ENCODE data around the gene TMSB15A. TPM values are rescaled to one million over a fixed set of nuclear protein-coding genes. Genes with fewer than 3 reads are reported as not detected.
"Not testable (repeated sequence)": the region's sequence is repeated elsewhere in the genome, so short reads cannot be mapped to it uniquely, and the experiment has no call there.

Gene TMSB15A
- total RNA-seq, 2 donors from 2014 or later, result 30.6 to 88.4 TPM

DNA sequence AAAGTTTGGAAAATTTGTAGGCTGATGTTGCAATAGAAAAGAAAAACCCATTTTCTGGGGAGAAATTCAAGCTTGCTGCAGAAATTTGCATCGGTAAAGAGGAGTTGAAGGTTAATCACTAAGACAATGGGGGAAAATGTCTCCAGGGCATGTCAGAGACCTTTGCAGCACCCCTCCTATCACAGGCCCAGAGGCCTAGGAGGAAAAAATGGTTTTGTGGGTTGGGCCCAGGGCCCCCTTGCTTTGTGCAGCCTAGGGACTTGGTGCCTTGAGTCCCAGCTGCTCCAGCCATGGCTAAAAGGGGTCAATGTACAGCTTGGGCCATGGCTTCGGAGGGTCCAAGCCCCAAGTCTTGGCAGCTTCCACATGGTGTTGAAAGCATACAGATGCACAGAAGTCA lies 17.8 kb downstream of the TMSB15A start:
- Mint-ChIP-seq H3K27me3 (ENCODE audit: insufficient read depth) (no peaks in the 10 kb centered on the region), H3K4me3 (no peak overlapping the region), H3K36me3 (ENCODE audit: low read depth) (peaks cover 1% of the 10 kb centered on the region)

DNA sequence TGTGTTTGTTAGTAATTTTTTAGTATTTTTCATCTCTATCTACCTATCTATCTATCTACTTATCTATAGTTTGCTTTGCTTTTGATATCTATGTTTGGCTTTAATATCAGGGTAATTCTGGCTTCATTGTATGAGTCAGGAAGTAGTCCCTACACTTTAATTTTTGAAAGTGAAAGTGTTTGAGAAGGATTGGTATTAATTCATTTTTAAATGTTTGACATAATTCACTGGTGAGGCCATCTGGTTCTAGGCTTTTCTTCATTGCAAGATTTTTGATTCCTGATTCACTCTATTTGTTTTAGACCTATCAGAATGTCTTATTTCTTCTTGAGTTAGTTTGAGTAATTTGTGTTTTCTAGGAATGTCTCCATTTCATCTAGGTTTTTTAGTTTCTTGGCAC lies 24.8 kb downstream of the TMSB15A start:
- Histone ChIP-seq H3K27ac (ENCODE audit: low read depth, low read length) (no peak overlapping the region), H3K4me1 (ENCODE audit: control insufficient read depth, insufficient read depth, low read length) (no peaks in the 10 kb centered on the region), H3K36me3 (ENCODE audit: control insufficient read depth, insufficient read depth, low read length) (no peaks in the 10 kb centered on the region), H3K4me3 (ENCODE audit: low read length) (no peak overlapping the region), H3K9ac (ENCODE audit: extremely low read depth, low read length, poor library complexity, severe bottlenecking) (no peak overlapping the region), H3K27me3 (ENCODE audit: control insufficient read depth, insufficient read depth, low read length, poor library complexity, severe bottlenecking) (no peaks in the 10 kb centered on the region), H3K9me3 (ENCODE audit: control insufficient read depth, low read length) (peaks cover 4% of the 10 kb centered on the region)
- no peak for DNase-seq
- H3K36me3 Mint-ChIP-seq (ENCODE audit: low read depth), result no peaks in the 10 kb centered on the region
- TF ChIP-seq, protein P1, sequence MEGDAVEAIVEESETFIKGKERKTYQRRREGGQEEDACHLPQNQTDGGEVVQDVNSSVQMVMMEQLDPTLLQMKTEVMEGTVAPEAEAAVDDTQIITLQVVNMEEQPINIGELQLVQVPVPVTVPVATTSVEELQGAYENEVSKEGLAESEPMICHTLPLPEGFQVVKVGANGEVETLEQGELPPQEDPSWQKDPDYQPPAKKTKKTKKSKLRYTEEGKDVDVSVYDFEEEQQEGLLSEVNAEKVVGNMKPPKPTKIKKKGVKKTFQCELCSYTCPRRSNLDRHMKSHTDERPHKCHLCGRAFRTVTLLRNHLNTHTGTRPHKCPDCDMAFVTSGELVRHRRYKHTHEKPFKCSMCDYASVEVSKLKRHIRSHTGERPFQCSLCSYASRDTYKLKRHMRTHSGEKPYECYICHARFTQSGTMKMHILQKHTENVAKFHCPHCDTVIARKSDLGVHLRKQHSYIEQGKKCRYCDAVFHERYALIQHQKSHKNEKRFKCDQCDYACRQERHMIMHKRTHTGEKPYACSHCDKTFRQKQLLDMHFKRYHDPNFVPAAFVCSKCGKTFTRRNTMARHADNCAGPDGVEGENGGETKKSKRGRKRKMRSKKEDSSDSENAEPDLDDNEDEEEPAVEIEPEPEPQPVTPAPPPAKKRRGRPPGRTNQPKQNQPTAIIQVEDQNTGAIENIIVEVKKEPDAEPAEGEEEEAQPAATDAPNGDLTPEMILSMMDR (conservative IDR thresholded peaks at IDR 0.05), result no peak
- H3K4me1 Mint-ChIP-seq, result no peaks in the 10 kb centered on the region
- no peak overlapping the region for H3K27ac Mint-ChIP-seq
- H3K27me3 Mint-ChIP-seq (ENCODE audit: insufficient read depth), result no peaks in the 10 kb centered on the region
- no peak overlapping the region for H3K4me3 Mint-ChIP-seq
- H3K9me3 Mint-ChIP-seq, result peaks cover 30% of the 10 kb centered on the region

More for the DNA sequence above, 17.8 kb downstream of the TMSB15A start:
- H3K27me3 ChIP-seq (ENCODE audit: control insufficient read depth, insufficient read depth, low read length, poor library complexity, severe bottlenecking), result no peaks in the 10 kb centered on the region
- Mint-ChIP-seq H3K9me3 (peaks cover 65% of the 10 kb centered on the region), H3K27ac (no peak overlapping the region), H3K4me1 (no peaks in the 10 kb centered on the region)
- no peak overlapping the region for H3K9ac ChIP-seq (ENCODE audit: extremely low read depth, low read length, poor library complexity, severe bottlenecking)
- H3K36me3 ChIP-seq (ENCODE audit: control insufficient read depth, insufficient read depth, low read length), result no peaks in the 10 kb centered on the region
- TF ChIP-seq, protein P1 (conservative IDR thresholded peaks at IDR 0.05), result no peak
- no peak overlapping the region for H3K4me3 ChIP-seq (ENCODE audit: low read length)
- 91% methylated on average over 2 of the region's 2 CpGs; no CpG with 5 or more reads in 1 of the 2 experiments for WGBS, 2 experiments (ENCODE audit: insufficient coverage in 1 of 2, insufficient read length in 1 of 2)
- H3K9me3 ChIP-seq (ENCODE audit: control insufficient read depth, low read length), result peaks cover 7% of the 10 kb centered on the region
- H3K27ac ChIP-seq (ENCODE audit: low read depth, low read length), result no peak overlapping the region
- no peaks in the 10 kb centered on the region for H3K4me1 ChIP-seq (ENCODE audit: control insufficient read depth, insufficient read depth, low read length)
- DNase-seq, result no peak

GRCh38 chrX:102478765-102479164 lies 37.8 kb downstream of the TMSB15A start:
- H3K27me3 Mint-ChIP-seq (ENCODE audit: insufficient read depth); H3K27ac ChIP-seq (ENCODE audit: low read depth, low read length); DNase-seq; H3K4me3 ChIP-seq (ENCODE audit: low read length); H3K9me3 ChIP-seq (ENCODE audit: control insufficient read depth, low read length); H3K36me3 ChIP-seq (ENCODE audit: control insufficient read depth, insufficient read depth, low read length); H3K27me3 ChIP-seq (ENCODE audit: control insufficient read depth, insufficient read depth, low read length, poor library complexity, severe bottlenecking); H3K36me3 Mint-ChIP-seq (ENCODE audit: low read depth); H3K4me3 Mint-ChIP-seq; H3K9me3 Mint-ChIP-seq; H3K4me1 Mint-ChIP-seq; H3K27ac Mint-ChIP-seq; H3K9ac ChIP-seq (ENCODE audit: extremely low read depth, low read length, poor library complexity, severe bottlenecking); H3K4me1 ChIP-seq (ENCODE audit: control insufficient read depth, insufficient read depth, low read length): not testable (repeated sequence)
- no CpG with 5 or more reads among the region's 5 CpGs for WGBS, 2 experiments (ENCODE audit: insufficient coverage in 1 of 2, insufficient read length in 1 of 2)

- WGBS, 2 experiments (ENCODE audit: insufficient coverage in 1 of 2, insufficient read length in 1 of 2), result 83% methylated on average over 3 of the region's 17 CpGs; no CpG with 5 or more reads in 1 of the 2 experiments
- not testable (repeated sequence) for H3K9me3 Mint-ChIP-seq; H3K4me1 ChIP-seq (ENCODE audit: control insufficient read depth, insufficient read depth, low read length); H3K4me3 Mint-ChIP-seq; H3K9ac ChIP-seq (ENCODE audit: extremely low read depth, low read length, poor library complexity, severe bottlenecking); H3K27ac ChIP-seq (ENCODE audit: low read depth, low read length); H3K27me3 Mint-ChIP-seq (ENCODE audit: insufficient read depth); DNase-seq; H3K4me3 ChIP-seq (ENCODE audit: low read length); H3K9me3 ChIP-seq (ENCODE audit: control insufficient read depth, low read length); H3K27ac Mint-ChIP-seq; H3K27me3 ChIP-seq (ENCODE audit: control insufficient read depth, insufficient read depth, low read length, poor library complexity, severe bottlenecking); H3K4me1 Mint-ChIP-seq; H3K36me3 ChIP-seq (ENCODE audit: control insufficient read depth, insufficient read depth, low read length); H3K36me3 Mint-ChIP-seq (ENCODE audit: low read depth)
Measured at GRCh38 chrX:102471762-102472220, 44.7 kb downstream of the TMSB15A start, which contains the start of gene TCP11X2. TCP11X2 (minus strand) TSS chrX:102471812.

- no CpG with 5 or more reads among the region's 3 CpGs for WGBS, 2 experiments (ENCODE audit: insufficient coverage in 1 of 2, insufficient read length in 1 of 2)
- not testable (repeated sequence) for H3K9ac ChIP-seq (ENCODE audit: extremely low read depth, low read length, poor library complexity, severe bottlenecking); H3K36me3 ChIP-seq (ENCODE audit: control insufficient read depth, insufficient read depth, low read length); H3K27ac Mint-ChIP-seq; H3K9me3 Mint-ChIP-seq; H3K27me3 ChIP-seq (ENCODE audit: control insufficient read depth, insufficient read depth, low read length, poor library complexity, severe bottlenecking); H3K36me3 Mint-ChIP-seq (ENCODE audit: low read depth); DNase-seq; H3K4me3 ChIP-seq (ENCODE audit: low read length); H3K4me3 Mint-ChIP-seq; H3K9me3 ChIP-seq (ENCODE audit: control insufficient read depth, low read length); H3K4me1 Mint-ChIP-seq; H3K27me3 Mint-ChIP-seq (ENCODE audit: insufficient read depth); H3K4me1 ChIP-seq (ENCODE audit: control insufficient read depth, insufficient read depth, low read length); H3K27ac ChIP-seq (ENCODE audit: low read depth, low read length)
Measured at GRCh38 chrX:102470215-102470614, 46.3 kb downstream of the TMSB15A start.
